Ovary (tissue), 9 donors: ENCODE measurements around the gene LRRC4C. TPM values are rescaled to one million over a fixed set of nuclear protein-coding genes. Genes with fewer than 3 reads are reported as not detected.

Source experiments
- DNase-seq, 5 donors: peaks; one replicate each; pipeline ENCODE4 v3.0.0-alpha.2; 2019 to 2020
- H3K27ac ChIP-seq, 2 donors: fragments of 200-600 bp; one replicate each; pipeline versions ENCODE4 v1.5.1 to v1.8.0; 2019 to 2022
- H3K27me3 ChIP-seq: fragments of 200-600 bp; one replicate; pipeline ENCODE4 v1.8.0; 2022
- H3K36me3 ChIP-seq: fragments of 200-600 bp; sonication (generic); one replicate; pipeline ENCODE4 v1.5.1; 2019
- H3K4me1 ChIP-seq: one replicate; pipeline ENCODE4 v1.8.1; 2013; ENCODE audit warnings: mild to moderate bottlenecking, moderate library complexity; ENCODE audit not compliant: insufficient read depth
- H3K4me3 ChIP-seq: fragments of 200-600 bp; sonication (generic); one replicate; pipeline ENCODE4 v1.5.1; 2017
- H3K9me3 ChIP-seq, 2 donors: fragments of 200-600 bp in 1 of 2; sonication (generic) in 1 of 2; one replicate each; pipeline versions ENCODE4 v1.5.1 to v1.8.1; 2013 to 2019; ENCODE audit warnings: mild to moderate bottlenecking in 1 of 2, moderate library complexity in 1 of 2
- CTCF ChIP-seq, 3 donors: fragments of 450-650 bp in 2 of 3; fragments of 200-600 bp in 1 of 3; IDR thresholded peaks; one replicate each; pipeline versions ENCODE4 v1.5.1 to v1.8.0; 2016 to 2022; ENCODE audit warnings: antibody characterized with exemption in 3 of 3, mild to moderate bottlenecking in 1 of 3
- EP300 ChIP-seq: sonication (generic); formaldehyde crosslinking; IDR thresholded peaks from one replicate; pipeline ENCODE4 v1.6.1; 2017; ENCODE audit warnings: antibody characterized with exemption
- POLR2A ChIP-seq: fragments of 450-650 bp; IDR thresholded peaks from one replicate; pipeline ENCODE4 v1.6.1; 2017; ENCODE audit warnings: antibody characterized with exemption, mild to moderate bottlenecking, moderate library complexity
- WGBS, 3 donors: extraction: QIAGEN DNeasy Blood & Tissue Kit in 1 of 3; methylation state at CpG; one replicate each; pipeline versions ENCODE4 v1.1.5 to v1.1.7; 2013 to 2017; 5-methylcytosine and 5-hydroxymethylcytosine counted together
- intact Hi-C, 4 donors: fragments of 100-400 bp; cut with DNase I; formaldehyde crosslinking; loops; one replicate each; pipeline versions ENCODE4 v1.11.0 to v1.15.1; 2022 to 2023
- polyA plus RNA-seq, 2 donors: library from polyadenylated mRNA; stranded (reverse); fragments of 200-250 nt in 1 of 2; fragments of 350-450 nt in 1 of 2; fragmentation: Illumina TruSeq in 1 of 2; extraction: RNeasy Lipid Tissue Mini Kit (QIAGEN cat#74804) in 1 of 2; gene quantifications; one replicate each; pipeline ENCODE4 v1.2.3, GENCODE V29; 2013 to 2014
- total RNA-seq, 7 donors: library from RNA; depleted of rRNA in 2 of 7; stranded (reverse); fragments of >200 nt in 2 of 7; fragmentation: NEBNext Ultra II Directional in 3 of 7; extraction: Animal tissue kit (Norgen Biotek cat#: 25700) in 3 of 7; gene quantifications; one replicate each; pipeline versions ENCODE4 v1.1.0 to v1.2.4, GENCODE V29; 2016 to 2023
- donor health status: DM: no; HTN: no; CAD: no; lungs with moderate emphysema.
- donor health status: DM: no; HTN: no; CAD: no.
- donor health status: Bipolar disorder and iron deficiency.
- donor health status: DM: yes; HTN: yes; CAD: no.
- donor health status: DM: no; HTN: no; CAD: no.
- donor health status: DM: yes; HTN: yes; CAD: no.

The LRRC4C gene
- total and polyA plus RNA-seq, 9 donors, result 0.15 to 12.5 (median 0.78) TPM

GRCh38 chr11:41405812-41406211 lies 53.6 kb downstream of the LRRC4C start:
- intact Hi-C loops, result no loop called here
- no peaks in the 10 kb centered on the region for H3K4me1 ChIP-seq
- no peak overlapping the region for H3K4me3 ChIP-seq
- H3K36me3 ChIP-seq, result no peaks in the 10 kb centered on the region
- H3K9me3 ChIP-seq, result no peaks in the 10 kb centered on the region
- no peak for TF ChIP-seq EP300
- no peak for TF ChIP-seq POLR2A
- TF ChIP-seq CTCF (IDR thresholded peaks at IDR 0.05), result no peak
- no peak for DNase-seq
- no peak overlapping the region for H3K27ac ChIP-seq
- no peaks in the 10 kb centered on the region for H3K27me3 ChIP-seq

GRCh38 chr11:41404109-41404508 lies 55.3 kb downstream of the LRRC4C start:
- Histone ChIP-seq H3K27me3 (no peaks in the 10 kb centered on the region), H3K27ac (no peak overlapping the region), H3K36me3 (no peaks in the 10 kb centered on the region), H3K4me3 (no peak overlapping the region), H3K4me1 (no peaks in the 10 kb centered on the region), H3K9me3 (no peaks in the 10 kb centered on the region)
- intact Hi-C loops, result no loop called here
- DNase-seq, result no peak
- 86 to 93% (median 93%) methylated on average over 2 of the region's 2 CpGs for WGBS, 3 donors
- TF ChIP-seq POLR2A (no peak), CTCF (IDR thresholded peaks at IDR 0.05) (no peak), EP300 (no peak)

- TF ChIP-seq EP300, result no peak
- TF ChIP-seq CTCF (IDR thresholded peaks at IDR 0.05), result no peak
- TF ChIP-seq POLR2A, result no peak
- intact Hi-C loops, result no loop called here
- 24 to 33% (median 25%) methylated on average over 2 of the region's 2 CpGs for WGBS, 3 donors
Measured at GRCh38 chr11:41403458-41403857, 56.0 kb downstream of the LRRC4C start.

GRCh38 chr11:41400819-41401382 lies 58.6 kb downstream of the LRRC4C start:
- WGBS, 3 donors, result 86 to 89% (median 88%) methylated on average over 1 of the region's 1 CpG
- Histone ChIP-seq H3K4me3 (no peak overlapping the region), H3K36me3 (no peaks in the 10 kb centered on the region), H3K27me3 (no peaks in the 10 kb centered on the region), H3K9me3 (no peaks in the 10 kb centered on the region), H3K27ac (no peak overlapping the region), H3K4me1 (no peaks in the 10 kb centered on the region)
- TF ChIP-seq POLR2A, result no peak
- TF ChIP-seq EP300, result no peak
- no peak for TF ChIP-seq CTCF (IDR thresholded peaks at IDR 0.05)
- DNase-seq, result no peak
- intact Hi-C loops, result no loop called here

More at GRCh38 chr11:41403458-41403857, 56.0 kb downstream of the LRRC4C start:
- Histone ChIP-seq H3K9me3 (no peaks in the 10 kb centered on the region), H3K36me3 (no peaks in the 10 kb centered on the region), H3K27me3 (no peaks in the 10 kb centered on the region), H3K4me3 (no peak overlapping the region), H3K27ac (no peak overlapping the region), H3K4me1 (no peaks in the 10 kb centered on the region)
- no peak for DNase-seq
